Posterior vena cava (tissue), 2 donors: ENCODE data around the gene DGKI. TPM values are rescaled to one million over a fixed set of nuclear protein-coding genes. Genes with fewer than 3 reads are reported as not detected.

Experiments
- DNase-seq: peaks from one replicate; pipeline ENCODE4 v3.0.0-alpha.2; 2020; ENCODE audit warnings: low spot score
- intact Hi-C, 2 donors: fragments of 100-400 bp; cut with DNase I; formaldehyde crosslinking; loops; one replicate each; pipeline versions ENCODE4 v1.14.1 to v1.14.2; 2022 to 2023
- total RNA-seq, 2 donors: library from RNA; stranded (reverse); fragmentation: NEBNext Ultra II Directional; extraction: Animal tissue kit (Norgen Biotek cat#: 25700); gene quantifications; one replicate each; pipeline ENCODE4 v1.2.1, GENCODE V29; 2021
- donor health status: DM: yes; HTN: yes; CAD: no.
- donor health status: DM: yes; HTN: yes; CAD: no.

Gene DGKI
- total RNA-seq, 2 donors from 2014 or later, result 2.4 to 6.1 TPM

GRCh38 chr7:137592232-137592896 lies 254.4 kb downstream of the DGKI start:
- intact Hi-C loops, result no loop called here
- DNase-seq, result no peak

GRCh38 chr7:137591421-137591837 lies 255.3 kb downstream of the DGKI start:
- intact Hi-C loops, result no loop called here

GRCh38 chr7:137590756-137591305 lies 255.9 kb downstream of the DGKI start:
- DNase-seq, result no peak
- intact Hi-C loops, result no loop called here

More at GRCh38 chr7:137591421-137591837, 255.3 kb downstream of the DGKI start:
- DNase-seq, result no peak

- intact Hi-C loops, result no loop called here
- no peak for DNase-seq
Measured at GRCh38 chr7:137590071-137590755, 256.6 kb downstream of the DGKI start.

- DNase-seq, result no peak
- intact Hi-C loops, result no loop called here
Measured at GRCh38 chr7:137587326-137587725, 259.4 kb downstream of the DGKI start.

- intact Hi-C loops, result no loop called here
- DNase-seq, result no peak
Measured at GRCh38 chr7:137585591-137585990, 261.2 kb downstream of the DGKI start.

GRCh38 chr7:137583172-137583571 lies 263.6 kb downstream of the DGKI start:
- intact Hi-C loops, result no loop called here

GRCh38 chr7:137579913-137580640 lies 266.7 kb downstream of the DGKI start:
- no peak for DNase-seq
- intact Hi-C loops, result no loop called here

More at GRCh38 chr7:137583172-137583571, 263.6 kb downstream of the DGKI start:
- DNase-seq, result no peak

GRCh38 chr7:137578541-137578940 lies 268.2 kb downstream of the DGKI start:
- DNase-seq, result no peak
- intact Hi-C loops, result no loop called here

GRCh38 chr7:137577184-137577583 lies 269.6 kb downstream of the DGKI start:
- intact Hi-C loops, result no loop called here
- no peak for DNase-seq

GRCh38 chr7:137576481-137576880 lies 270.3 kb downstream of the DGKI start:
- intact Hi-C loops, result no loop called here
- DNase-seq, result no peak

- intact Hi-C loops, result no loop called here
- no peak for DNase-seq
Measured at GRCh38 chr7:137574812-137575211, 272.0 kb downstream of the DGKI start.

- no peak for DNase-seq
- intact Hi-C loops, result no loop called here
Measured at GRCh38 chr7:137572056-137572784, 274.6 kb downstream of the DGKI start.

- intact Hi-C loops, result no loop called here
- no peak for DNase-seq
Measured at GRCh38 chr7:137564677-137565076, 282.1 kb downstream of the DGKI start.

- intact Hi-C loops, result no loop called here
- DNase-seq, result no peak
Measured at GRCh38 chr7:137563981-137564380, 282.8 kb downstream of the DGKI start.

- DNase-seq, result no peak
- intact Hi-C loops, result no loop called here
Measured at GRCh38 chr7:137547485-137547884, 299.3 kb downstream of the DGKI start.

GRCh38 chr7:137546671-137547070 lies 300.1 kb downstream of the DGKI start:
- intact Hi-C loops, result no loop called here
- no peak for DNase-seq

GRCh38 chr7:137546009-137546408 lies 300.8 kb downstream of the DGKI start:
- peak; percentile 78 for DNase-seq
- intact Hi-C loops, result no loop called here

- DNase-seq, result no peak
- intact Hi-C loops, result no loop called here
Measured at GRCh38 chr7:137545059-137545716, 301.6 kb downstream of the DGKI start.
